ENCODE results near the gene DCLRE1A.

DCLRE1A gene

GRCh38 chr10:113854013-113854760 is at the start of gene DCLRE1A, which contains the start of gene NHLRC2:
DCLRE1A (minus strand) TSS chr10:113854082; CDS start chr10:113853182, 900 bp downstream.
NHLRC2 (plus strand) TSS chr10:113854661; CDS start chr10:113854873, 212 bp downstream.
- in situ Hi-C loops (cut with MboI; ENCODE audit: low sequenced_read_pairs), result no loop called here

GRCh38 chr10:113899952-113900598 is 46.2 kb upstream of the DCLRE1A start:
- in situ Hi-C loops (cut with MboI; ENCODE audit: low sequenced_read_pairs), result no loop called here

GRCh38 chr10:113897693-113898618 is 44.1 kb upstream of the DCLRE1A start:
- in situ Hi-C loops (cut with MboI; ENCODE audit: low sequenced_read_pairs), result no loop called here

GRCh38 chr10:113895018-113895417 is 41.1 kb upstream of the DCLRE1A start:
- in situ Hi-C loops (cut with MboI; ENCODE audit: low sequenced_read_pairs), result no loop called here

GRCh38 chr10:113894581-113894980 is 40.7 kb upstream of the DCLRE1A start:
- in situ Hi-C loops (cut with MboI; ENCODE audit: low sequenced_read_pairs), result no loop called here

GRCh38 chr10:113893570-113893969 is 39.7 kb upstream of the DCLRE1A start:
- in situ Hi-C loops (cut with MboI; ENCODE audit: low sequenced_read_pairs), result no loop called here

- in situ Hi-C loops (cut with MboI; ENCODE audit: low sequenced_read_pairs), result no loop called here
These were observed 37.6 kb upstream of the DCLRE1A start for GRCh38 chr10:113891476-113891875.

- in situ Hi-C loops (cut with MboI; ENCODE audit: low sequenced_read_pairs), result no loop called here
These were observed 36.9 kb upstream of the DCLRE1A start for GRCh38 chr10:113890769-113891168.

- in situ Hi-C loops (cut with MboI; ENCODE audit: low sequenced_read_pairs), result no loop called here
These were observed 36.0 kb upstream of the DCLRE1A start for GRCh38 chr10:113889911-113890310.

GRCh38 chr10:113882240-113882639 is 28.4 kb upstream of the DCLRE1A start:
- in situ Hi-C loops (cut with MboI; ENCODE audit: low sequenced_read_pairs), result no loop called here

- in situ Hi-C loops (cut with MboI; ENCODE audit: low sequenced_read_pairs), result no loop called here
These were observed 26.4 kb upstream of the DCLRE1A start for GRCh38 chr10:113880236-113880635.

- in situ Hi-C loops (cut with MboI; ENCODE audit: low sequenced_read_pairs), result loop anchor here (10.0 kb wide), 1 partner anchor 225 kb away; no protein-coding TSS in a partner anchor
These were observed 25.8 kb upstream of the DCLRE1A start for GRCh38 chr10:113879691-113880090.

- in situ Hi-C loops (cut with MboI; ENCODE audit: low sequenced_read_pairs), result loop anchor here (10.0 kb wide), 1 partner anchor 228 kb away; no protein-coding TSS in a partner anchor
These were observed 22.6 kb upstream of the DCLRE1A start for GRCh38 chr10:113876461-113876860.

- in situ Hi-C loops (cut with MboI; ENCODE audit: low sequenced_read_pairs), result loop anchor here (10.0 kb wide), 1 partner anchor 230 kb away; no protein-coding TSS in a partner anchor
These were observed 21.3 kb upstream of the DCLRE1A start for GRCh38 chr10:113875212-113875611.

GRCh38 chr10:113872139-113873030 is 18.5 kb upstream of the DCLRE1A start:
- in situ Hi-C loops (cut with MboI; ENCODE audit: low sequenced_read_pairs), result loop anchor here (10.0 kb wide), 1 partner anchor 232 kb away; no protein-coding TSS in a partner anchor

GRCh38 chr10:113869789-113870188 is 15.9 kb upstream of the DCLRE1A start:
- in situ Hi-C loops (cut with MboI; ENCODE audit: low sequenced_read_pairs), result loop anchor here (10.0 kb wide), 1 partner anchor 235 kb away; no protein-coding TSS in a partner anchor

GRCh38 chr10:113867904-113868303 is 14.0 kb upstream of the DCLRE1A start:
- in situ Hi-C loops (cut with MboI; ENCODE audit: low sequenced_read_pairs), result no loop called here

- in situ Hi-C loops (cut with MboI; ENCODE audit: low sequenced_read_pairs), result no loop called here
These were observed 12.9 kb upstream of the DCLRE1A start for GRCh38 chr10:113866551-113867394.

GRCh38 chr10:113865901-113866300 is 12.0 kb upstream of the DCLRE1A start:
- in situ Hi-C loops (cut with MboI; ENCODE audit: low sequenced_read_pairs), result no loop called here
